ENCODE results near the gene KCNJ9. TPM values are rescaled to one million over a fixed set of nuclear protein-coding genes. Genes with fewer than 3 reads are reported as not detected.
"Not testable (repeated sequence)": the region's sequence is repeated elsewhere in the genome, so short reads cannot be mapped to it uniquely, and the experiment has no call there.

The KCNJ9 gene
- polyA plus RNA-seq, 3 donors = not detected

DNA sequence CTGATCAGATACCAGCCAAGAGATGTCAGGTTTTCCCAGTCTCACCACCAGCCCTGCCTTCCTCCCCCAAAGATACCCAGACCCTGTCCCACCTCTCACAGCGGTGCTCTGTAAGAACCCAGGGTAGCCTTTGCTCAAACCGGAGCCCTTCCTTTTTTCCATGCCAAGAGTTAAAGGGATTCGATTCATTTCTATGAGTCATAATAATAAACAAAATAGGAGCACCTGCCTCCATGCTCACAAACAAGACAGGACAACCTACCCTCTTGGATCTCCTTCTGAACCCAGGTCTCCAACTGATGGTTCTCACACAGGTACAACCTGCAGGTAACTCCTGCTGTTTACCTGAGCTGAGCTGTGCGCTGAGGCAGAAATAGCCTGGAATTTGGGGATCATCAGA, 28.3 kb downstream of the KCNJ9 start:
- WGBS (ENCODE audit: insufficient coverage) = 100% methylated on average over 3 of the region's 4 CpGs
- H3K4me3 Mint-ChIP-seq = no peak overlapping the region
- no peaks in the 10 kb centered on the region for H3K9me3 ChIP-seq (replicated peaks in 1 of 2; ENCODE audit: control insufficient read depth in 1 of 2, insufficient read depth in 1 of 2, low read length in 2 of 2)
- H3K4me2 ChIP-seq (replicated peaks; ENCODE audit: extremely low read depth, low read length, poor library complexity, severe bottlenecking) = no peak overlapping the region
- DNase-seq = no peak
- H3K4me3 ChIP-seq (replicated peaks in 1 of 3; ENCODE audit: low read depth in 2 of 3, low read length in 3 of 3) = no peak overlapping the region
- no peaks in the 10 kb centered on the region for H4K20me1 ChIP-seq (ENCODE audit: insufficient read depth, low read length)
- intact Hi-C loops (cut with micrococcal nuclease) = loop anchor here in 1 of 2 donors (10.0 kb wide), 3 partner anchors 85 to 175 kb away; partner anchors contain the start of genes CASQ1 and PEX19
- H2AFZ ChIP-seq (ENCODE audit: insufficient read depth, low read depth, low read length, poor library complexity, severe bottlenecking) = no peak overlapping the region
- H3K36me3 Mint-ChIP-seq = no peaks in the 10 kb centered on the region
- no peaks in the 10 kb centered on the region for H3K79me2 ChIP-seq (ENCODE audit: insufficient read depth, low read length)
- H3K9ac ChIP-seq (ENCODE audit: insufficient read depth, low read length, poor library complexity, severe bottlenecking) = no peak overlapping the region
- peaks cover 8 to 16% (median 8%) of the 10 kb centered on the region in 3 donors for H3K27me3 Mint-ChIP-seq (ENCODE audit: low read depth in 3 of 3)
- peaks cover 0 to 3% (median 0%) of the 10 kb centered on the region in 7 donors for H3K9me3 Mint-ChIP-seq
- peaks cover 15% of the 10 kb centered on the region for H3K4me1 Mint-ChIP-seq
- H3K27ac ChIP-seq (ENCODE audit: low read depth in 1 of 2, low read length in 2 of 2) = no peak overlapping the region
- TF ChIP-seq, protein P1, sequence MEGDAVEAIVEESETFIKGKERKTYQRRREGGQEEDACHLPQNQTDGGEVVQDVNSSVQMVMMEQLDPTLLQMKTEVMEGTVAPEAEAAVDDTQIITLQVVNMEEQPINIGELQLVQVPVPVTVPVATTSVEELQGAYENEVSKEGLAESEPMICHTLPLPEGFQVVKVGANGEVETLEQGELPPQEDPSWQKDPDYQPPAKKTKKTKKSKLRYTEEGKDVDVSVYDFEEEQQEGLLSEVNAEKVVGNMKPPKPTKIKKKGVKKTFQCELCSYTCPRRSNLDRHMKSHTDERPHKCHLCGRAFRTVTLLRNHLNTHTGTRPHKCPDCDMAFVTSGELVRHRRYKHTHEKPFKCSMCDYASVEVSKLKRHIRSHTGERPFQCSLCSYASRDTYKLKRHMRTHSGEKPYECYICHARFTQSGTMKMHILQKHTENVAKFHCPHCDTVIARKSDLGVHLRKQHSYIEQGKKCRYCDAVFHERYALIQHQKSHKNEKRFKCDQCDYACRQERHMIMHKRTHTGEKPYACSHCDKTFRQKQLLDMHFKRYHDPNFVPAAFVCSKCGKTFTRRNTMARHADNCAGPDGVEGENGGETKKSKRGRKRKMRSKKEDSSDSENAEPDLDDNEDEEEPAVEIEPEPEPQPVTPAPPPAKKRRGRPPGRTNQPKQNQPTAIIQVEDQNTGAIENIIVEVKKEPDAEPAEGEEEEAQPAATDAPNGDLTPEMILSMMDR (IDR thresholded peaks at IDR 0.05) = no peak
- peaks cover 9 to 20% of the 10 kb centered on the region in 2 donors for H3K4me1 ChIP-seq (ENCODE audit: control insufficient read depth in 1 of 2, insufficient read depth in 2 of 2, low read length in 2 of 2)
- no peaks in the 10 kb centered on the region for H3K27me3 ChIP-seq (ENCODE audit: control insufficient read depth in 2 of 2, insufficient read depth in 2 of 2, low read length in 2 of 2)
- H3K27ac Mint-ChIP-seq = no peak overlapping the region
- H3K36me3 ChIP-seq (replicated peaks in 1 of 2; ENCODE audit: control insufficient read depth in 1 of 2, insufficient read depth in 2 of 2, low read length in 2 of 2) = no peaks in the 10 kb centered on the region

DNA sequence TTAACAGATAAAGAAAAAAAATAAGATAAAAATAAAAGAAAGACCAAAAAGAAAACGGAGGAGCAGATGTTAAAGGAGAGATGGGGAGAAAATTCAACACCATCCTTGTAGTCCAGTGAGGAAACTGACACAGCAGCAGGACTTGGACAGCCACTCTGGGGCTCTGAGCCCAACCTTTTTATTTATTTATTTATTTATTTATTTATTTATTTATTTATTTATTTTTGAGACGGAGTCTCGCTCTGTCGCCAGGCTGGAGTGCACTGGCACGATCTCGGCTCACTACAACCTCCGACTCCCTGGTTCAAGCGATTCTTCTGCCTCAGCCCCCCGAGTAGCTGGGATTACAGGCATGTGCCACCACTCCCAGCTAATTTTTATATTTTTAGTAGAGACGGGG, 30.1 kb downstream of the KCNJ9 start:
- H3K4me1 ChIP-seq (ENCODE audit: control insufficient read depth in 1 of 2, insufficient read depth in 2 of 2, low read length in 2 of 2); H3K4me3 ChIP-seq (replicated peaks in 1 of 3; ENCODE audit: low read depth in 2 of 3, low read length in 3 of 3); H4K20me1 ChIP-seq (ENCODE audit: insufficient read depth, low read length); H3K4me1 Mint-ChIP-seq; H3K4me3 Mint-ChIP-seq; H3K9me3 ChIP-seq (replicated peaks in 1 of 2; ENCODE audit: control insufficient read depth in 1 of 2, insufficient read depth in 1 of 2, low read length in 2 of 2); H3K4me2 ChIP-seq (replicated peaks; ENCODE audit: extremely low read depth, low read length, poor library complexity, severe bottlenecking); H2AFZ ChIP-seq (ENCODE audit: insufficient read depth, low read depth, low read length, poor library complexity, severe bottlenecking); H3K27ac Mint-ChIP-seq; H3K79me2 ChIP-seq (ENCODE audit: insufficient read depth, low read length); H3K9me3 Mint-ChIP-seq; H3K27me3 ChIP-seq (ENCODE audit: control insufficient read depth in 2 of 2, insufficient read depth in 2 of 2, low read length in 2 of 2); H3K27ac ChIP-seq (ENCODE audit: low read depth in 1 of 2, low read length in 2 of 2); H3K36me3 Mint-ChIP-seq; H3K9ac ChIP-seq (ENCODE audit: insufficient read depth, low read length, poor library complexity, severe bottlenecking); H3K36me3 ChIP-seq (replicated peaks in 1 of 2; ENCODE audit: control insufficient read depth in 1 of 2, insufficient read depth in 2 of 2, low read length in 2 of 2); DNase-seq; intact Hi-C loops (cut with micrococcal nuclease): not testable (repeated sequence)
- H3K27me3 Mint-ChIP-seq (ENCODE audit: low read depth in 3 of 3) = peaks cover 7 to 15% (median 12%) of the 10 kb centered on the region in 3 donors
- no CpG with 5 or more reads among the region's 10 CpGs for WGBS (ENCODE audit: insufficient coverage)

Measured in CD14-positive monocyte (primary cell).